ENCODE measurements around the gene CRAMP1.
"Not testable (repeated sequence)": the region's sequence is repeated elsewhere in the genome, so short reads cannot be mapped to it uniquely, and the experiment has no call there.

CRAMP1 gene

GRCh38 chr16:1678500-1679098 is 66.4 kb downstream of the CRAMP1 start:
- DNase-seq (ENCODE audit: low spot score) = peak; percentile 52

GRCh38 chr16:1680361-1680760 is 68.2 kb downstream of the CRAMP1 start:
- no peak for DNase-seq (ENCODE audit: low spot score)

- DNase-seq (ENCODE audit: low spot score) = no peak
These were observed 68.9 kb downstream of the CRAMP1 start for GRCh38 chr16:1681032-1681431.

- no peak for DNase-seq (ENCODE audit: low spot score)
These were observed 75.5 kb downstream of the CRAMP1 start for GRCh38 chr16:1687427-1688316.

- DNase-seq (ENCODE audit: low spot score) = no peak
These were observed 76.8 kb downstream of the CRAMP1 start for GRCh38 chr16:1688807-1689560.

- no peak for DNase-seq (ENCODE audit: low spot score)
These were observed 77.7 kb downstream of the CRAMP1 start for GRCh38 chr16:1689853-1690252.

GRCh38 chr16:1690810-1691209 is 78.7 kb downstream of the CRAMP1 start:
- DNase-seq (ENCODE audit: low spot score) = no peak

GRCh38 chr16:1691276-1691675 is 79.1 kb downstream of the CRAMP1 start:
- DNase-seq (ENCODE audit: low spot score) = peak; percentile 53

GRCh38 chr16:1691956-1692355 is 79.8 kb downstream of the CRAMP1 start:
- peak; percentile 67 for DNase-seq (ENCODE audit: low spot score)

GRCh38 chr16:1696863-1697262 is 84.7 kb downstream of the CRAMP1 start:
- DNase-seq (ENCODE audit: low spot score) = no peak

- no peak for DNase-seq (ENCODE audit: low spot score)
These were observed 86.5 kb downstream of the CRAMP1 start for GRCh38 chr16:1698680-1699079.

GRCh38 chr16:1700246-1700645 is 88.1 kb downstream of the CRAMP1 start:
- no peak for DNase-seq (ENCODE audit: low spot score)

GRCh38 chr16:1701216-1701878 is 89.2 kb downstream of the CRAMP1 start:
- no peak for DNase-seq (ENCODE audit: low spot score)

GRCh38 chr16:1705324-1705687 is 93.1 kb downstream of the CRAMP1 start:
- not testable (repeated sequence) for DNase-seq (ENCODE audit: low spot score)

GRCh38 chr16:1705688-1706385 is 93.7 kb downstream of the CRAMP1 start, which contains the start of gene MAPK8IP3:
Gene MAPK8IP3 (plus strand): TSS chr16:1706195. CDS start chr16:1706340, 145 bp downstream.
- DNase-seq (ENCODE audit: low spot score) = peak; percentile 99

GRCh38 chr16:1706386-1707192 is 94.4 kb downstream of the CRAMP1 start:
- DNase-seq (ENCODE audit: low spot score) = peak; percentile 79

GRCh38 chr16:1707193-1707790 is 95.1 kb downstream of the CRAMP1 start:
- DNase-seq (ENCODE audit: low spot score) = peak; percentile 61

- DNase-seq (ENCODE audit: low spot score) = no peak
These were observed 96.1 kb downstream of the CRAMP1 start for GRCh38 chr16:1708083-1708767.

GRCh38 chr16:1708768-1709180 is 96.6 kb downstream of the CRAMP1 start:
- DNase-seq (ENCODE audit: low spot score) = peak; percentile 42

GRCh38 chr16:1709356-1709755 is 97.2 kb downstream of the CRAMP1 start:
- DNase-seq (ENCODE audit: low spot score) = no peak
